Hepatocyte (in vitro differentiated cells): ENCODE measurements around the gene GRIK4.

Experiments used
- CTCF ChIP-seq: fragments of 200-600 bp; sonication (generic); IDR thresholded peaks from 2 replicates; pipeline ENCODE4 v1.5.1; 2016; ENCODE audit warnings: antibody characterized with exemption, mild to moderate bottlenecking; ENCODE audit not compliant: poor library complexity
- EZH2 ChIP-seq: fragments of 200-600 bp; sonication (generic); IDR thresholded peaks from 2 replicates; pipeline ENCODE4 v1.6.1; 2016; ENCODE audit warnings: antibody characterized with exemption, mild to moderate bottlenecking, borderline replicate concordance

- no peak for TF ChIP-seq CTCF
- no peak for TF ChIP-seq EZH2
Observed at GRCh38 chr11:120707098-120707497, 195.6 kb downstream of the GRIK4 start.
